LNCaP clone FGC (cell line): ENCODE results near the gene NDUFA11.

ENCODE experiments used
- DNase-seq: peaks from one replicate; pipeline ENCODE4 v3.0.0-alpha.2; 2011; ENCODE audit warnings: low read depth
- H3K4me3 ChIP-seq: 2 replicates; pipeline ENCODE4 v1.5.1; 2011; ENCODE audit warnings: mild to moderate bottlenecking, low read depth, low read length, control low read depth
- CTCF ChIP-seq: IDR thresholded peaks from 2 replicates; pipeline ENCODE4 v1.5.1; 2012; ENCODE audit warnings: mild to moderate bottlenecking; ENCODE audit not compliant: control insufficient read depth, insufficient read depth; ENCODE audit errors: extremely low read depth

NDUFA11 gene

GRCh38 chr19:5936292-5936592 lies 32.7 kb upstream of the NDUFA11 start:
- no peak for TF ChIP-seq CTCF
- DNase-seq = no peak
- no peak overlapping the region for H3K4me3 ChIP-seq

- TF ChIP-seq CTCF = no peak
- no peak overlapping the region for H3K4me3 ChIP-seq
- no peak for DNase-seq
Observed at GRCh38 chr19:5935473-5936291, 32.1 kb upstream of the NDUFA11 start.

- no peak for TF ChIP-seq CTCF
- H3K4me3 ChIP-seq = no peak overlapping the region
- DNase-seq = no peak
Observed at GRCh38 chr19:5934774-5935472, 31.3 kb upstream of the NDUFA11 start.

GRCh38 chr19:5934069-5934401 lies 30.4 kb upstream of the NDUFA11 start:
- H3K4me3 ChIP-seq = no peak overlapping the region
- no peak for TF ChIP-seq CTCF
- no peak for DNase-seq

- no peak overlapping the region for H3K4me3 ChIP-seq
- DNase-seq = peak; percentile 7
- no peak for TF ChIP-seq CTCF
Observed at GRCh38 chr19:5933391-5934068, 29.9 kb upstream of the NDUFA11 start.

GRCh38 chr19:5932609-5933262 lies 29.1 kb upstream of the NDUFA11 start:
- TF ChIP-seq CTCF = no peak
- DNase-seq = no peak
- H3K4me3 ChIP-seq = no peak overlapping the region
